Measurements from ENCODE around the gene MYH16. TPM values are rescaled to one million over a fixed set of nuclear protein-coding genes. Genes with fewer than 3 reads are reported as not detected.

MYH16 gene
- total RNA-seq, 2 experiments from 2014 or later = not detected

DNA sequence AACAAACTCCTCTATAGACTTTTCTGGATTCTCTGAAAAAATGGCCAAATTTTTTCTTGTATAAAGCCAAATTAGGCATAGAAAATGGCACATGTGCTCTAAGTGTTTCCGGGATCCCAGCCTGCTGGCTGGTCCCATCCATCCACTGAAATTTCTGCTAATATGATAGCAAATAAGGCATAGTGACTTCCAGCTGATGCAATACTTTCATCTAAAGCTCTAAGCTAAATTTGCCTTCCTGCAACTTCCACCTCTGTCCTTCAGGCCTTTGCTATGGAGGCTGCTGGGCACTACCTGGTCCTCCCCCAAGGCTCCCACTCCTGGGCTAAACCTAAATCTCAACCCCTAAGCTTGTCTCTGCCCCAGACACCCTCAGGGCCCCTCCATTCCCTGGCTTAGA lies 20.5 kb downstream of the MYH16 start:
- ATAC-seq = no peak
- H3K27ac Mint-ChIP-seq = no peak overlapping the region
- no peak for DNase-seq

DNA sequence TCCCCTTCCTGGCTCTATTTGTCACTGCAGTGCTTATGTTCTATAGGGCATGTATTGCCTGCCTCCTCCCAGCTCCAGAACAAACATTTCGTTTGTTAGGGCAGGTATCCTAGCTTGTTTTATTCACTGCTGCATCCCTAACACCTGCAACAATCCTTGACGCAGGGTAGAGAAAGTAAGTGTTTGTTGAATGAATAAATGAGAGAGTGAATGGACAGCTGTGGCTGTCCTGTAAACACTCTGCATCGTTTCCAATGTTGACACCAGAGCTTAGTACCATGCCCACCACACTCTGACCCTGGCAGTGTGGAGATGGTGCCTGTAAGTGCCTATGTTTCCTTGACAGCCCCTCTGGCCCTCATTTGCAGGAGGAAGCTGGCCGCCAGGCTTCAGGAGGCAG lies 21.0 kb downstream of the MYH16 start:
- H3K27me3 Mint-ChIP-seq = no peaks in the 10 kb centered on the region
- DNase-seq (no peak), ATAC-seq (no peak)
- no peak overlapping the region for H3K4me3 Mint-ChIP-seq
- H3K9me3 Mint-ChIP-seq (ENCODE audit: low read depth) = no peaks in the 10 kb centered on the region
- H3K27ac Mint-ChIP-seq = no peak overlapping the region
- H3K36me3 Mint-ChIP-seq = no peaks in the 10 kb centered on the region
- CTCF ChIA-PET = no interaction called here
- H3K4me1 Mint-ChIP-seq = no peaks in the 10 kb centered on the region

More for the DNA sequence above, 20.5 kb downstream of the MYH16 start:
- no peaks in the 10 kb centered on the region for H3K36me3 Mint-ChIP-seq
- no peaks in the 10 kb centered on the region for H3K27me3 Mint-ChIP-seq
- CTCF ChIA-PET = no interaction called here
- H3K9me3 Mint-ChIP-seq (ENCODE audit: low read depth) = no peaks in the 10 kb centered on the region
- H3K4me1 Mint-ChIP-seq = no peaks in the 10 kb centered on the region
- H3K4me3 Mint-ChIP-seq = no peak overlapping the region

DNA sequence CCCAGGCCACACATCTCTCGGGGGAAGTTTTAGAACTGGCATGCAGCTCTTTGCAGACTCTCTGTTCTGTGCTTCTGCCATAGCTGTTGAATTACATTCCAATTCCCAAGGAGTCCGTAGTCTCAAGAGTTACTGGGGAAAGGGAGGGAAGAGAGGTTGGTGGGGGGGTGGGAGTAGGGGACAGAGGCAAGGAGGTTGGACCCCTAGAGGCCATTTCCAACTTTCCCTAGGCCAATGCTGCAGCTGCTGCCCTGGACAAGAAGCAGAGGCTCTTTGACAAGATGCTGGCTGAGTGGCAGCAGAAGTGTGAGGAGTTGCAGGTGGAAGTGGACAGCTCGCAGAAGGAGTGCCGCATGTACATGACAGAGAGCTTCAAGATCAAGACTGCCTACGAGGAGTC lies 23.8 kb downstream of the MYH16 start:
- no peaks in the 10 kb centered on the region for H3K36me3 Mint-ChIP-seq
- ATAC-seq (no peak), DNase-seq (no peak)
- H3K27ac Mint-ChIP-seq = no peak overlapping the region
- no peaks in the 10 kb centered on the region for H3K27me3 Mint-ChIP-seq
- H3K4me1 Mint-ChIP-seq = no peaks in the 10 kb centered on the region
- H3K4me3 Mint-ChIP-seq = no peak overlapping the region
- no peaks in the 10 kb centered on the region for H3K9me3 Mint-ChIP-seq (ENCODE audit: low read depth)
- CTCF ChIA-PET = no interaction called here

DNA sequence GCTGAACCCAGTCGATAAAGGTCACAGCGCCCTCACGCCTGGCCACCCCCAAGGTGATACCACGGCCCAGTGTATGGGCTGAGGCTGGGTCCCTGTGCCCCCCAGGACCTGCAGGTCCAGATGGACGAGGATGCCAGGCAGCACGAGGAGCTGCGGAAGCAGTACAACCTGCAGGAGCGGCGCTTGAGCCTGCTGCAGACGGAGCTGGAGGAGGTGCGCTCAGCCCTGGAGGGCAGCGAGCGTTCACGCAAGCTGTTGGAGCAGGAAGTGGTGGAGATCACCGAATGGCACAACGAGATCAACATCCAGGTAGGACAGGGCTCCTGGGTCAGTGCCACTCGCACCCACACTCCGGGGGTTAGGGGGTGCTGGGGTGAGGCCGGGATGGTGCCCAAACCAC lies 28.9 kb downstream of the MYH16 start:
- DNase-seq (no peak), ATAC-seq (no peak)
- no peak overlapping the region for H3K4me3 Mint-ChIP-seq
- CTCF ChIA-PET = interaction anchor here (0.6 to 1.6 kb wide), 2 partner anchors 8 to 11 kb away, joined by 3 read pairs; no protein-coding TSS in a partner anchor
- H3K27me3 Mint-ChIP-seq = no peaks in the 10 kb centered on the region
- H3K36me3 Mint-ChIP-seq = no peaks in the 10 kb centered on the region
- no peak overlapping the region for H3K27ac Mint-ChIP-seq
- H3K9me3 Mint-ChIP-seq (ENCODE audit: low read depth) = no peaks in the 10 kb centered on the region
- H3K4me1 Mint-ChIP-seq = no peaks in the 10 kb centered on the region

DNA sequence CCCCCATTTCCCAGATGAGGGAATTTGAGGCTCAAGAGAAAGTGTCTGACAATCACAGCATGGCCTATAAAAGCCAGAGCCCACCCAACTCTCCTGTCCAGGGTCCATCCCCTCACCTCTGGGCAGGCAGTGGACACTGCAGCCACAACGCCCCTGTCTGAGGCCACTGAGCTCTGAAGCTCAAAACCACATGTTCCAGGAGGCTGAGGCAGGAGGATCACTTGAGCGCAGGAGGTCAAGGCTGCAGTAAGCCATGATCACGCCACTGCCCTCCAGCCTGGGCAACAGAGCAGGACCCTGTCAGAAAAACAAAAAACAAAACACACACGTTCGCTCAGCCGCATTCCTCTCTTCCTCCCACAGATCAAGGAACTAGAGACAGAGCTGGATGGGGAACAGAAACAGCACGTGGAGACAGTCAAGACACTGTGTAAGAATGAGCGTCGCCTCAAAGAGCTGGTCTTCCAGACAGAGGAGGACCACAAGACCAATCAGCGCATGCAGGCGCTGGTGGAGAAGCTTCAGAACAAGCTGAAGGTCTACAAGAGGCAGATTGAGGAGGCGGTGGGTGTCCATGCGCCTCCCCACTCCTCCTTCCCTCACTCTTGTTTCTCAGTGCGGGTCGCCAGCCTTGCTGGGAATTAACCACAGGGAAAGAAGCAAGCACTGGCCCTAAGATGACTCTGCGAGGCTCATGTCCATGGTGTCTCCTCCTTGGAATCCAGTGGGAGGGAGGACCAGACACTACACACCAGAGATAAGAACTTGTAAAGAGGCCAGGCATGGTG lies 33.0 kb downstream of the MYH16 start:
- DNase-seq = no peak
- peaks cover 7% of the 10 kb centered on the region for H3K27me3 Mint-ChIP-seq
- no peaks in the 10 kb centered on the region for H3K36me3 Mint-ChIP-seq
- H3K4me3 Mint-ChIP-seq = no peak overlapping the region
- H3K9me3 Mint-ChIP-seq (ENCODE audit: low read depth) = no peaks in the 10 kb centered on the region
- H3K4me1 Mint-ChIP-seq = no peaks in the 10 kb centered on the region
- CTCF ChIA-PET = interaction anchor here (1.0 kb wide), 1 partner anchor 265 kb away, joined by 3 read pairs; no protein-coding TSS in a partner anchor
- H3K27ac Mint-ChIP-seq = no peak overlapping the region
- ATAC-seq = no peak

DNA sequence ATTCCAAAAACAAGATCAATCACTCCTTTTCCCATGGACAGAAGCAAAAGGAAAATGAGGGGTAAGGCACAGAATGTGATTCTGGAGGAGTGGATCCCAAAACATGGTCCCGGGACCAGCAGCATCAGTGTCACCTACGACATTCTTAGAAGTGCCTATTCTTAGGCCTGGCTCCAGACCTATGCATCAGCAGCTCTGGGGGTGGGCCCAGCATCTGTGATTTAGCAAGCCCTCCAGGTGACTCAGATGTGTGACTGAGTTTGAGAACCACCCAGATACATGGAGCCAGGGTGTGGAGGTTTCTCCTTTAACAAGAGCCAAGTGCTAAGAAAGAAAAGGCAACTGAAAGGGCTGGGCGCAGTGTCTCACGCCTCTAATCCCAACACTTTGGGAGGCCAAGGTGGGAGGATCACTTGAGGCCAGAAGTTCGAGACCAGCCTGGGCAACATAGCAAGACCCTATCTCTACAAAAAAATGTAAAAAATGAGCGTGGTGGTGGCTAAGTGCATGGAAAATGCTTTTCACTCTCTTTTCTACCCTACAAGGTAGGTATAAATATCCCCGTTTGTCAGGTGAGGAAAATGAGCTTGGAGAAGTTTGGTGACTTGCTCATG lies 35.9 kb downstream of the MYH16 start:
- ATAC-seq (no peak), DNase-seq (no peak)
- CTCF ChIA-PET = interaction anchor here (1.2 to 1.5 kb wide), 2 partner anchors 7 to 294 kb away, joined by 3 read pairs; no protein-coding TSS in a partner anchor
- no peaks in the 10 kb centered on the region for H3K36me3 Mint-ChIP-seq
- H3K4me3 Mint-ChIP-seq = no peak overlapping the region
- H3K27me3 Mint-ChIP-seq = peaks cover 17% of the 10 kb centered on the region
- peaks cover 8% of the 10 kb centered on the region for H3K4me1 Mint-ChIP-seq
- H3K27ac Mint-ChIP-seq = no peak overlapping the region
- H3K9me3 Mint-ChIP-seq (ENCODE audit: low read depth) = no peaks in the 10 kb centered on the region

DNA sequence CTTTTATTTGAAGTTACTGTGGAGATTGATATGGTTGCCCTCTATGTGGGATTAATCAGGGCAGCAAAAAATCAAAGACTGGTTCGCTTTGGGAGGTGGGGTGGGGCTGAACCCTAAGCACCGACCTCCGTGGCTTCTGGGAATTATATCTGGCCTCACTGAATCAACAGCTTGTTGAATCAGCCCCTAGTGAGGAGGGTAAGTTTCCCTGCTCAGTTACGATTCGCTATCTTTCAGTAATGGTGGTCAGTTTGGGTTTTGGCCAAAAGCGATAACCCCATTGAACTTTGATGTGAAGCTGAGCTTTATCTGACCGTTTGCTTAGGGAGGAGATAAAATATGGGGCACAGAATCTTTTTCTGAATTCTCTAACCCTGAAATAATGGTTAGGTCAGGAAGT lies 36.5 kb downstream of the MYH16 start:
- ATAC-seq (no peak), DNase-seq (no peak)
- peaks cover 13% of the 10 kb centered on the region for H3K4me1 Mint-ChIP-seq
- CTCF ChIA-PET = interaction anchor here (1.2 to 1.5 kb wide), 2 partner anchors 8 to 295 kb away, joined by 3 read pairs; no protein-coding TSS in a partner anchor
- H3K9me3 Mint-ChIP-seq (ENCODE audit: low read depth) = no peaks in the 10 kb centered on the region
- H3K4me3 Mint-ChIP-seq = no peak overlapping the region
- no peak overlapping the region for H3K27ac Mint-ChIP-seq
- peaks cover 17% of the 10 kb centered on the region for H3K27me3 Mint-ChIP-seq
- H3K36me3 Mint-ChIP-seq = no peaks in the 10 kb centered on the region

DNA sequence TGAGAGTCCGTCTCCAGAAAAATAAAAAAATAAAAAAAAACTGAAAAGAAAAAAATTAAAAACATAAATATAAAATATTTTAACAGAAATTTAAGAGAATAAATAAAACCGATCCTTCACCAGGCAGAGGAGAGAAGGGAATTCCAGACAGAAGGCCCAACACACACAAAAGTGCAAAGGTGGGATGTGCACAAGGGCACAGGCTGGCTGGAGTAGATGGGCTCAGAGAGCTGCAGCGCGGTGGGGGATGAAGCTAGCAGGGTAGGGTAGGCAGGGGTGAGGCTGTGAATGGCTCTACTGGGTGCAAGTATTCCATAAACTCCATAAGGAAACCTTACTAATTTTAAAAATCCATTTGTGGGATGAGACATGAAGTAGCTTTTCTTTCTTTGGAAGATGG lies 37.4 kb downstream of the MYH16 start:
- no peak overlapping the region for H3K4me3 Mint-ChIP-seq
- H3K36me3 Mint-ChIP-seq = no peaks in the 10 kb centered on the region
- no peaks in the 10 kb centered on the region for H3K9me3 Mint-ChIP-seq (ENCODE audit: low read depth)
- no peak overlapping the region for H3K27ac Mint-ChIP-seq
- H3K4me1 Mint-ChIP-seq = peaks cover 21% of the 10 kb centered on the region
- CTCF ChIA-PET = interaction anchor here (0.6 to 2.0 kb wide), 7 partner anchors 9 to 296 kb away, joined by 3 to 5 read pairs (median 4); no protein-coding TSS in a partner anchor
- peaks cover 17% of the 10 kb centered on the region for H3K27me3 Mint-ChIP-seq
- ATAC-seq = no peak
- DNase-seq = no peak

DNA sequence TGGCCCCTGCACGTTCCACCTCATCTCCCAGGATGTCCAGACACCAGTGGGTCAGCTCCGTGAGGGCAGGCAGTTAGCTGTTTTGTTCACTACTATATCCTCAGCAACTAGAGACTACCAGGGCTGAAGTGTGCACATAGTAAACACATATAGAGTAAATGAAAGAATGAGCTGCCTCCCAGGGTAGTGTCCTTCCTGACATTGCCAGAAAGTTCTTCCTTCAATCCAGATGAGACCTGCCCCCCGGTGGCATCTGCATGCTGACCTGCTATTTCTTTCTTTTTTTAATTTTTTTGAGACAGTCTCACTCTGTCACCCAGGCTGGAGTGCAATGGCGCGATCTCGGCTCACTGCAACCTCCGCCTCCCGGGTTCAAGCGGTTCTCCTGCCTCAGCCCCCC lies 39.1 kb downstream of the MYH16 start:
- Mint-ChIP-seq H3K27ac (no peak overlapping the region), H3K36me3 (no peaks in the 10 kb centered on the region), H3K4me1 (peaks cover 27% of the 10 kb centered on the region), H3K27me3 (peaks cover 17% of the 10 kb centered on the region), H3K9me3 (ENCODE audit: low read depth) (no peaks in the 10 kb centered on the region), H3K4me3 (no peak overlapping the region)
- no peak for DNase-seq
- ATAC-seq = no peak
- CTCF ChIA-PET = interaction anchor here (0.8 to 2.0 kb wide), 5 partner anchors 8 to 280 kb away, joined by 3 to 4 read pairs (median 3); no protein-coding TSS in a partner anchor

DNA sequence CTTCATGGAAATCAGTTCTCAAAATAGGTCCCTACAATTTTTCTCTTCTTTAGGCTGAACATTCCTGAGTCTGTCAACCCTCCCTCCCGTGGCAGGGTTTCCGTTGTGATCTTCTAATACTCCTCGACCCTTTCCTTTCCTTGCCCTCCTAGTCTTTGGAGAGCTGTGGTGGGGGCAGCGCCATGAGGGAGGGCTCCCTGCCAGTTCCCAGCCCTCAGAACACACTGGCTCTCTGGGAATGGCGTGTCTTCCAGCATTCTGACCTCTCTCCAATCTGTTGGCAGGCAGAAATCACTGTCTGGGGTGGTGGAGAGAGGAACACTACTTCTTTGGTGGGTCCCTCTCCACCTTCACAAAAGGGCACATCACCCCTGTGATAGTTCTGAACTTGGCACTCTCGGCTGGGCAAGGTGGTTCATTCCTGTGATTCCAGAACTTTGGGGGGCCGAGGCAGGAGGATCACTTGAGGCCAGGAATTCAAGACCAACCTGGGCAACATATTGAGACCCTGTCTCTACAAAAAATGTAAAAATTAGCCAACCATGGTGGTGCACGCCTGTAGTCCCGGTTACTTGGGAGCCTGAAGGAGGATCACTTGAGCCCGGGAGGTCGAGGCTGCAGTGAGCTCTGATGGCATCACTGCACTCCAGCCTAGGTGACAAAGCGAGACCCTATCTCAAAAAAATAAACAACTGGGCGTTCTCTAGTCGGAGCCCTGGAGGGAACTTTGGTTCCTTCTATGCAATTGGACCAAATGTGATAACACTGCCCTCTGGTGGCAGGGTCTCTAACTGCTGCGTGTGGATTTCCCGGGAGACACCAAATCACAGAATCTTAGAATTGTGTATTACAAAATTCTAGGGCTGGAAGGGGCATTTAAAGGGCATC lies 39.9 kb downstream of the MYH16 start:
- H3K36me3 Mint-ChIP-seq = no peaks in the 10 kb centered on the region
- H3K4me3 Mint-ChIP-seq = peak overlapping the region; percentile 41
- peaks cover 17% of the 10 kb centered on the region for H3K27me3 Mint-ChIP-seq
- DNase-seq (peak; percentile 78), ATAC-seq (peak; percentile 54)
- peaks cover 27% of the 10 kb centered on the region for H3K4me1 Mint-ChIP-seq
- CTCF ChIA-PET = interaction anchor here (0.8 to 3.6 kb wide), 18 partner anchors 9 to 403 kb away, joined by 3 to 29 read pairs (median 4); partner anchors contain the start of genes ARPC1A and SMURF1
- H3K27ac Mint-ChIP-seq = peak overlapping the region; percentile 15
- no peaks in the 10 kb centered on the region for H3K9me3 Mint-ChIP-seq (ENCODE audit: low read depth)

DNA sequence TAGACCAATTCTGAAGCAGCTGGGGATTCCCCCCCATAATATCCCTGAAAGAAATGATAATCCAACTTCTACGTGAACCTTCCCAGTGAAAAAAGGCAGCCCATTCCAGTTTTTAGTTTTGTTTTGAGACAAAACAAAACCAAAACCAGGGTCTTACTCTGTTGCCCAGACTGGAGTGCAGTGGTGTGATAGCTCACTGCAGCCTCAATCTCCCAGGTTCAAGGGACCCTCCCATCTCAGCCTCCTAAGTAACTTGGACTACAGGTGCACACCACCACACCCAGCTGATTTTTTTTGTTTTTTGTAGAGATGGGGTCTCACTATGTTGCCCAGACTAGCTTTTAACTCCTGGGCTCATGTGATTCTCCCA lies 40.5 kb downstream of the MYH16 start:
- peak overlapping the region; percentile 41 for H3K4me3 Mint-ChIP-seq
- no peak for DNase-seq
- peaks cover 17% of the 10 kb centered on the region for H3K27me3 Mint-ChIP-seq
- ATAC-seq = peak; percentile 54
- CTCF ChIA-PET = interaction anchor here (0.8 to 3.6 kb wide), 19 partner anchors 8 to 403 kb away, joined by 3 to 29 read pairs (median 3); partner anchors contain the start of genes ARPC1A and SMURF1
- no peaks in the 10 kb centered on the region for H3K9me3 Mint-ChIP-seq (ENCODE audit: low read depth)
- no peaks in the 10 kb centered on the region for H3K36me3 Mint-ChIP-seq
- peak overlapping the region; percentile 15 for H3K27ac Mint-ChIP-seq
- peaks cover 27% of the 10 kb centered on the region for H3K4me1 Mint-ChIP-seq

DNA sequence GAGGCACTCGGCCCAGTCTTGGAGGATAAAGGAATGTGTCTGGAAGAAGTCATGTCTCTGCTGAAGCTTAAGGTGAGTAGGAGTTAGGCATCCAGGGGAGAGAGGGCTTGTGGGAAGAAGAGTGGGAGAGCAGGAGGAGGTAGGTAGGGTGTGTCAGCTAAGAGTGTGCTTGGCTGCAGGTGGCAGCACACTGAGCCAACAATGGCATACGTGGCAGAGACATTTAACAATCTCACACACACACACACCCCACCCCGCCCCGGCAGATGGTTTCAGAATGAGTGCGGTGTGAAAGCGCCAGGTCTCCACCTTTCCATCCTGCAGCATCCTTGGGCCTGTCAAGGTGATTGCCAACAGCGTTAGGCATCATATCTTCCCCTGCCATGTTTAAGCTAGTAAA lies 41.9 kb downstream of the MYH16 start:
- Mint-ChIP-seq H3K27me3 (peaks cover 17% of the 10 kb centered on the region), H3K36me3 (no peaks in the 10 kb centered on the region), H3K27ac (peak overlapping the region; percentile 68), H3K4me3 (no peak overlapping the region), H3K9me3 (ENCODE audit: low read depth) (no peaks in the 10 kb centered on the region), H3K4me1 (peaks cover 27% of the 10 kb centered on the region)
- DNase-seq (peak; percentile 76), ATAC-seq (peak; percentile 88)
- CTCF ChIA-PET = interaction anchor here (1.1 to 3.6 kb wide), 6 partner anchors 12 to 277 kb away, joined by 3 to 29 read pairs (median 14); partner anchors contain the start of gene ARPC1A

DNA sequence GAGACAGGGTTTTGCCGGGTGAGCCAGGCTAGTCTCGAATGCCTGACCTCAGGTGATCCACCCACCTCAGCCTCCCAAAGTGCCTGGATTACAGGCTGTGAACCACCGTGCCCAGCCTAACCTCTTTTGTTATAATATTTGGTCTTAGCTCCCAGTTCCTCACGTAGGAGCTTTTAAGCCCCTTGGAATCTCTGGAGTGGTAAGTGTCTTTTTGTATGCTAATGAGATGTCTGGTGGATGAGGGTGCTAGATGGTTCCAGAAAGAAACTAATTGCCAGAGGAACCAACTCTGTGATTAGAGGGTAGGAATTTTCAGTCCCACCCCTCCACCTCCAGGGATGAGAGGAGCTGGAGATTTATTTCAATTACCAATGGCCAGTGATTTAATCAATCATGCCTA lies 47.7 kb downstream of the MYH16 start:
- CTCF ChIA-PET = interaction anchor here (1.3 kb wide), 1 partner anchor 9 kb away, joined by 3 read pairs; no protein-coding TSS in a partner anchor
- Mint-ChIP-seq H3K27ac (no peak overlapping the region), H3K27me3 (no peaks in the 10 kb centered on the region), H3K4me1 (peaks cover 4% of the 10 kb centered on the region), H3K36me3 (no peaks in the 10 kb centered on the region), H3K4me3 (no peak overlapping the region), H3K9me3 (ENCODE audit: low read depth) (no peaks in the 10 kb centered on the region)
- no peak for ATAC-seq
- no peak for DNase-seq

Data from activated CD8-positive, alpha-beta memory T cell treated with anti-CD3 and anti-CD28 coated beads, Interleukin-2, amount 10 ng/mL, durations not matched to agents 7 days and 5 days (primary cell).